GM13976 (cell line): ENCODE measurements around the gene OR4S1.
"Not testable (repeated sequence)": the region's sequence is repeated elsewhere in the genome, so short reads cannot be mapped to it uniquely, and the experiment has no call there.

Experiments
- DNase-seq: peaks from one replicate; pipeline ENCODE4 v3.0.0; 2012; ENCODE audit warnings: low spot score
- in situ Hi-C: fragments of 300-500 bp; cut with MboI; formaldehyde crosslinking; loops from one replicate; pipeline ENCODE4 v1.12.0; 2022; ENCODE audit warnings: low sequenced_read_pairs, mixed read lengths, inconsistent platforms; ENCODE audit not compliant: unreplicated experiment
- TF ChIP-seq, protein P1 (sequence below): IDR thresholded peaks from 2 replicates; pipeline ENCODE4 v1.5.1; 2012; ENCODE audit warnings: borderline replicate concordance, mild to moderate bottlenecking; ENCODE audit not compliant: insufficient read depth; ENCODE audit errors: extremely low read depth, missing control alignments, control extremely low read depth

The OR4S1 gene, protein sequence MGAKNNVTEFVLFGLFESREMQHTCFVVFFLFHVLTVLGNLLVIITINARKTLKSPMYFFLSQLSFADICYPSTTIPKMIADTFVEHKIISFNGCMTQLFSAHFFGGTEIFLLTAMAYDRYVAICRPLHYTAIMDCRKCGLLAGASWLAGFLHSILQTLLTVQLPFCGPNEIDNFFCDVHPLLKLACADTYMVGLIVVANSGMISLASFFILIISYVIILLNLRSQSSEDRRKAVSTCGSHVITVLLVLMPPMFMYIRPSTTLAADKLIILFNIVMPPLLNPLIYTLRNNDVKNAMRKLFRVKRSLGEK

DNA sequence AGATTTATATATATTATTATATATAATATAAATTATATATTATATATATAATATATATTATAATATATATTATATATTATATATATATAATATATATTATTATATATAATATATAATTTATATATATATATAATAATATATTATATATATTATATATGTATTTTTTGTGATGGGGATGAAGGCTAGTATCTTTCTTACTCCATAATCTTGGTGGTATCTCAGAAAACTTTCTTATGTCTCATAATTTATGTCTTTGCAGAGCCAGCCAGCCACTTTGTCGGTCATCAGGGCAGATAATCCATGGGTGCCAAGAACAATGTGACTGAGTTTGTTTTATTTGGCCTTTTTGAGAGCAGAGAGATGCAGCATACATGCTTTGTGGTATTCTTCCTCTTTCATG is at the start of gene OR4S1:
Gene OR4S1 (plus strand): TSS at position 301 of the 400 bp plus-strand sequence. CDS start 0 bp downstream, at position 301.
- TF ChIP-seq, protein P1, sequence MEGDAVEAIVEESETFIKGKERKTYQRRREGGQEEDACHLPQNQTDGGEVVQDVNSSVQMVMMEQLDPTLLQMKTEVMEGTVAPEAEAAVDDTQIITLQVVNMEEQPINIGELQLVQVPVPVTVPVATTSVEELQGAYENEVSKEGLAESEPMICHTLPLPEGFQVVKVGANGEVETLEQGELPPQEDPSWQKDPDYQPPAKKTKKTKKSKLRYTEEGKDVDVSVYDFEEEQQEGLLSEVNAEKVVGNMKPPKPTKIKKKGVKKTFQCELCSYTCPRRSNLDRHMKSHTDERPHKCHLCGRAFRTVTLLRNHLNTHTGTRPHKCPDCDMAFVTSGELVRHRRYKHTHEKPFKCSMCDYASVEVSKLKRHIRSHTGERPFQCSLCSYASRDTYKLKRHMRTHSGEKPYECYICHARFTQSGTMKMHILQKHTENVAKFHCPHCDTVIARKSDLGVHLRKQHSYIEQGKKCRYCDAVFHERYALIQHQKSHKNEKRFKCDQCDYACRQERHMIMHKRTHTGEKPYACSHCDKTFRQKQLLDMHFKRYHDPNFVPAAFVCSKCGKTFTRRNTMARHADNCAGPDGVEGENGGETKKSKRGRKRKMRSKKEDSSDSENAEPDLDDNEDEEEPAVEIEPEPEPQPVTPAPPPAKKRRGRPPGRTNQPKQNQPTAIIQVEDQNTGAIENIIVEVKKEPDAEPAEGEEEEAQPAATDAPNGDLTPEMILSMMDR: no peak
- no peak for DNase-seq
- in situ Hi-C loops: no loop called here

DNA sequence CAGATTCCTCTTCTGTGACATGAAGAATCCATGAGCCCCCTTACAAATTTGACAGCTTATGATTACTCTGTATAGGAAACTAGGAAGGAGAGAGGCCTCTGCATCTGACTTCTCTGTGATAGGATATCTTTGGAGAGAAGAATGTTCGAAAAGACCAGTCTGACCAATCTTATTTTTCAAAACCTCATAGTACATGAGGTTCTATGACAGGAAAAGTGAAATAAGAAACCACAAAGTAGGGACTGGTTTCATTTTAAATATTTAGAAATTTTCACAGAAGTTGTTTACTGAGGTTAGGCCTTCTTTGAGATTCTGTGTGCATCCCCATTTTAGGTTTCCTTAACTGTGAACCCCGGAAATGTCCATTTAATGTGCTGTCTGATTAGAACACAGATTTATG is 44.4 kb upstream of the OR4S1 start:
- no peak for DNase-seq
- in situ Hi-C loops: no loop called here
- TF ChIP-seq, protein P1: no peak

DNA sequence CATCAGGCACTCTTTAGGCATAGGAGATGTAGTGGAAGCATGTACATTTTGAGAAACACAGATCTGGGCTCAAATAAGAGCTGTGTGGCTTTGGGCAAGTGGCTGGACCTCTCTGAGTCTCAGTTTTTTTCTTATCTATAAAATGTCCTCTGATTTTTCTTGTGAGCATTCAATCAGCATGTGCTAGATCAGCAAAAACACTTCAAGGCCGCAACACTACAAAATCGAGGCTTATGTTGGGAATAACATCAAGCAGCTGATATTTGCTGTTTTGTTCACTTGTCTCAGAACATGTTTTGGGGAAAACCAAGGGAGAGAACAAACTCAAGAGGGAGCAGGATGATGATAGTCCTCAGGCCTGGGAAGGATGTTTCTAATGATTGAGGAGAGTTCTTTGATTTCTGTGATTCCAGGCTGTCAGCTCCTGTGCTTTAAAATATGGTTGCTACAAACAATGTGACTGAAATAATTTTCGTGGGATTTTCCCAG is 42.6 kb upstream of the OR4S1 start, which contains the start of gene OR4X1:
Gene OR4X1 (plus strand): TSS at position 439 of the 489 bp plus-strand sequence. CDS start 0 bp downstream, at position 439.
- TF ChIP-seq, protein P1: no peak
- in situ Hi-C loops: no loop called here
- no peak for DNase-seq

DNA sequence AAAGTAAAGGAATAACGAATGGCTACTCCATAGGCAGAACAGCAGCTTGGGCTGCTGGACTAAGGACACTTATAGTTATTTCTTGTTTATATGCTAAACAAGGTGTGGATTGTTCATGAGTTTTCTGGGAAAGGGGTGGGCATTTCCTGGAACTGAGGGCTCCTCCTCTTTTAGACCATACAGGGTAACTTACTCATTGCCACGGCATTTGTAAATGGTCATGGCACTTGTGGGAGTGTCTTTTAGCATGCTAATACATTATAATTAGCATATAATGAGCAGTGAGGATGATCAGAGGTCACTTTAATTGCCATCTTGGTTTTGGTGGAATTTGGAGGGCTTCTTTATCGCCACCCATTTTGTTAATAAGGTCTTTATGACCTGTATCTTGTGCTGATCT is 35.4 kb upstream of the OR4S1 start:
- in situ Hi-C loops: no loop called here
- TF ChIP-seq, protein P1: no peak
- DNase-seq: no peak

DNA sequence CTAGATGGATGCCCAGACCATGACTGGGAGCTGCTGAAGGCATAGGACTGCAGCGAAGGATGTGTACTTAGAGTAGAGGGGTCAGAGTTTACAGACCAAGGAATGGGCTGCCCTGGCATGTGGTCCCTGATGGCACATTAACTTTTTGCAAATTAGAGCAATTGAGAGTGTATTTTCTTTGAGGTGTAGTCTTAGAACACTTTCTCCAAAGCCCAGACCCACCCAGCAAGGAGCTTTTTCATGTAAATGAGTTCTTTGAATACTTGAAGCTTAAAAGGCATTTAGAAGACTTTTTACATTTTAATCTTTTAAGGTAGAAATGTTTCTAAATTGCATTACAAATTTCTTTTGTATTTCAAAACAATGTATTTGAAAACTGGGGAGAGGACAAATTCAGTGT is 33.4 kb upstream of the OR4S1 start:
- no peak for DNase-seq
- in situ Hi-C loops: no loop called here
- TF ChIP-seq, protein P1: no peak

DNA sequence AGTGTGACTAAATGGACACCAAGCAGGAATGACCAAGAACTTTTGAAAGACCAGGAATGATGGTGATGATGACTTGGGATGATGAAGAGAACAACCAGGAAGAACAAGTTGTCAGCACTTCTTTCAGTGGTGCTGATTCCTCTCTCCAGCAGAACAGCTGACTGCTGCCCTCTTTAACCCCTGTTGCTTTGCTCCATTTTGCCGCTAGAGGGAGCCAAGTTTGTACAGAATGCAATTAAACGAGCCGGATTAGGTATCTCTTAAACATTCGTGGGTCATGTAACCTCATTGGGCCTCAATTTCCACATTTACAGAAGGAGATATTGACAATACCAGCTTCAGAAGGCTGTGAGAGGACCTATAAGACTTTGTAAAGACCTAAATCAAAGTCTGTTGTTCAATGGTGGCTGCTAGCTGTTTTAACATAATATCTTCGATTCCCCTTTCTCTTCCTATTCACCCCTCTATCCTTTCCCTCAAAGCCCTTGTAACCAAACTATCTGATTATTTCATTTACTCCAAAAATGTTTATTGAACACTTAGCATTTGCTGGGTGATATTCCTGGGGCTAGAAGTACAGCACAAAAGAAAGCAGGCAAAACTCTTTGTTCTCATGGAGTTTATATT is 1.9 kb downstream of the OR4S1 start:
- in situ Hi-C loops: no loop called here
- TF ChIP-seq, protein P1: peak; percentile 88
- peak; percentile 67 for DNase-seq

DNA sequence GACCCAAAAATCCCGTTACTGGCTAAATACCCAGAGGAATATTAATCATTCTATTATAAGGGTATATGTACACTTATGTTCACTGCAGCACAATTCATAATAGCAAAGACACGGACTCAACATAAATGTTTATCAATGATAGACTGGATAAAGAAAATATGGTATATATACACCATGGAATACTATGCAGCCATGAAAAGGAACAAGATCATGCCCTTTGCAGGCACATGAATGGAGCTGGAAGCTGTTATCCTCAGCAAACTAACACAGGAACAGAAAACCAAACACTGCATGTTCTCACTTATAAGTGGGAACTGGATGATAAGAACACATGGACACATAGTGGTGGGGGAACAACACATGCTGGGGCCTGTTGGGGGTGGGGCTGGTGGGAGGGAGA is 7.6 kb downstream of the OR4S1 start:
- DNase-seq, in situ Hi-C loops: not testable (repeated sequence)

DNA sequence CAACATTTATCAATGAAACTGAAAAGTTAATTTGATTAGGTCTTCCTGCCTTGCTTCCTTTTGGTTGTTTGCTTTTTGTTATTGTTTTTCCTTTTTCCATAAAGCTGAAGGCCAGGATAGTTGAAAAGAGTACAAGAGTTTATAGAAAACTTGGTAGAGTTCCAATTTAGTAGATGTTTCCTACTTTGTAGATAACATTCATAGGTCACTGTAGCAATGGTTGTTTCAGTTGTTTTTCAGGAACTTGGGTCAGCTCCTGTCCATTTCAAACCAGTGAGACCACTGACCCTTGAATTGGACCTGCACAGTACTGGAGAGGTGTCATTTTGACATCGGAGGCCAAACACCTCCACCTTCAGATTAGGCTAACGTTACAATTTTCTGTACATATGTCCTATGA is 13.8 kb downstream of the OR4S1 start:
- DNase-seq, in situ Hi-C loops: not testable (repeated sequence)

DNA sequence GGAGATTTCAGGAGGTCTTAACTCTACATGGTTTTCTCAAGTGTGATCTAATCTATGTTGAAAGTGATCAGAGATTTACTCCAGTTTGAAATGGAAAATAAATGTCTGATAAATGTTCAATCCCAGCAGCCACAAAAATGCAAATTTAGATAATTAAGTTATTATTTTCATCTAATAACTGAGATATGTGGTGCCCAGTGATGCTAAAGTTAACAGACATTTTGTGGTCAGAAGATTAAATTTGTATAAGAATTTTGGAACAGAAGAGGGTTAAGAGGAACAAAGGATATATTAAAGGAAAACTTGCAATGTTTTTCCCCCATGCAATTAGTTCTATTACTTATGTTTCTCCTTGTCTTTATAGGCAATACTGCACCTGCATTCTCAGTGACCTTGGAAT is 18.6 kb downstream of the OR4S1 start, which contains the start of gene OR4C3:
Gene OR4C3 (plus strand): TSS at position 301 of the 400 bp plus-strand sequence. CDS start 102 bp downstream, outside the sequence.
- DNase-seq, in situ Hi-C loops: not testable (repeated sequence)
